Right lobe of liver (tissue), 4 donors: ENCODE measurements around the gene FGD4.

Experiments
- CTCF ChIP-seq, 4 donors: fragments of 200-600 bp in 3 of 4; fragments of 450-650 bp in 1 of 4; IDR thresholded peaks; one replicate each; pipeline versions ENCODE4 v1.5.1 to v1.8.0; 2016 to 2022; ENCODE audit warnings: antibody characterized with exemption in 4 of 4, mild to moderate bottlenecking in 2 of 4
- POLR2A ChIP-seq: fragments of 450-650 bp; IDR thresholded peaks from one replicate; pipeline ENCODE4 v1.6.1; 2017; ENCODE audit warnings: antibody characterized with exemption, mild to moderate bottlenecking
- donor health status: DM: no; HTN: no; CAD: no.
- donor health status: DM: no; HTN: no; CAD: no.
- donor health status: DM: no; HTN: yes; CAD: no.

DNA sequence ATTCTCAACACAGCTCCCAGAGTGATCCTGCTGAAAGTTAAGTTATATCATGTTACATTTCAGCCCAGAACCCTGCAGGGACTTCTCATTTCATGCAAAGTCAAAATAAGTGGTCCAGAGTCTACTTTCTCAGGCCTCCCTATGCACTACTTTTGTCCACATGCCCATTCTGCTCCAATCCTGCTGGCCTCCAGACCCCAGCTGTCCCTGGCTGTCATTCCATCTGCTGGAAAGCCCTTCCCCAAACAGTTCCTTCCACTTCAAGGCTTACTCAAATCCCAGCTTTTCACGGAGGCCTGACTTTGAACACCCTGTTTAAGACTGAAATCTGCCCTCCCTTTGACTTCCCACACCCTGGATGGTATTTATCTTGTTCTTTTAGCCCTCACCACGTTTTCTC is 169.9 kb downstream of the FGD4 start:
- TF ChIP-seq CTCF (IDR thresholded peaks at IDR 0.05): no peak
- no peak for TF ChIP-seq POLR2A
